BLaER1 (cell line): ENCODE data around the gene TRNP1.

ENCODE experiments used
- H3K27ac ChIP-seq: shearing (Covaris generic); formaldehyde crosslinking; 2 replicates; pipeline ENCODE4 v1.8.1; 2022
- H3K27me3 ChIP-seq: shearing (Covaris generic); formaldehyde crosslinking; 2 replicates; pipeline ENCODE4 v1.8.1; 2022
- H3K36me3 ChIP-seq: shearing (Covaris generic); formaldehyde crosslinking; 2 replicates; pipeline ENCODE4 v1.8.1; 2022
- H3K4me1 ChIP-seq: shearing (Covaris generic); formaldehyde crosslinking; 2 replicates; pipeline ENCODE4 v1.8.1; 2022
- H3K4me2 ChIP-seq: shearing (Covaris generic); formaldehyde crosslinking; 2 replicates; pipeline ENCODE4 v1.8.1; 2022
- H3K4me3 ChIP-seq: shearing (Covaris generic); formaldehyde crosslinking; 2 replicates; pipeline ENCODE4 v1.8.1; 2022
- H3K9ac ChIP-seq: shearing (Covaris generic); formaldehyde crosslinking; 2 replicates; pipeline ENCODE4 v1.8.1; 2022
- H3K9me3 ChIP-seq: shearing (Covaris generic); formaldehyde crosslinking; 2 replicates; pipeline ENCODE4 v1.8.1; 2022
- H4K20me1 ChIP-seq: shearing (Covaris generic); formaldehyde crosslinking; 2 replicates; pipeline ENCODE4 v1.8.1; 2022
- Cebpa-rat ChIP-seq: shearing (Covaris generic); IDR thresholded peaks from 2 replicates; pipeline ENCODE4 v1.8.1; 2022

The TRNP1 gene

DNA sequence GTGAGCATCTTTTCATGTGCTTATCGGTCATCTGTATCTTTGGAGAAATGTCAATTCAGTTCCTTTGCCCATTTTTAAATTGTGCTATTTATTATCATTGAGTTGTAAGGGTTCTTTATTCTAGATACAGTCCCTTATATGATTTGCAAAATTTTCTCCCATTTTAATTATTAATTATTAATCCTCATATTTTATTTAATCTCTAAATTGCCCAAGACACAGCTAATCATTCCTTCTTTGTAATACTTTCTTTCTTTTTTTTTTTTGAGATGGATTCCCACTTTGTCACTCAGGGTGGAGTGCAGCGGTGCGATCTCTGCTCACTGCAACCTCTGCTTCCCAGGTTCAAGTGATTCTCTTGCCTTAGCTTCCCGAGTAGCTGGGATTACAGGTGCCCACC, 32.2 kb downstream of the TRNP1 start:
- Histone ChIP-seq H3K9me3 (no peaks in the 10 kb centered on the region), H3K36me3 (no peaks in the 10 kb centered on the region), H3K4me2 (no peak overlapping the region), H3K9ac (no peak overlapping the region), H3K4me1 (peaks cover 14% of the 10 kb centered on the region), H4K20me1 (no peaks in the 10 kb centered on the region), H3K27me3 (no peaks in the 10 kb centered on the region), H3K4me3 (no peak overlapping the region), H3K27ac (no peak overlapping the region)
- TF ChIP-seq Cebpa-rat: no peak

DNA sequence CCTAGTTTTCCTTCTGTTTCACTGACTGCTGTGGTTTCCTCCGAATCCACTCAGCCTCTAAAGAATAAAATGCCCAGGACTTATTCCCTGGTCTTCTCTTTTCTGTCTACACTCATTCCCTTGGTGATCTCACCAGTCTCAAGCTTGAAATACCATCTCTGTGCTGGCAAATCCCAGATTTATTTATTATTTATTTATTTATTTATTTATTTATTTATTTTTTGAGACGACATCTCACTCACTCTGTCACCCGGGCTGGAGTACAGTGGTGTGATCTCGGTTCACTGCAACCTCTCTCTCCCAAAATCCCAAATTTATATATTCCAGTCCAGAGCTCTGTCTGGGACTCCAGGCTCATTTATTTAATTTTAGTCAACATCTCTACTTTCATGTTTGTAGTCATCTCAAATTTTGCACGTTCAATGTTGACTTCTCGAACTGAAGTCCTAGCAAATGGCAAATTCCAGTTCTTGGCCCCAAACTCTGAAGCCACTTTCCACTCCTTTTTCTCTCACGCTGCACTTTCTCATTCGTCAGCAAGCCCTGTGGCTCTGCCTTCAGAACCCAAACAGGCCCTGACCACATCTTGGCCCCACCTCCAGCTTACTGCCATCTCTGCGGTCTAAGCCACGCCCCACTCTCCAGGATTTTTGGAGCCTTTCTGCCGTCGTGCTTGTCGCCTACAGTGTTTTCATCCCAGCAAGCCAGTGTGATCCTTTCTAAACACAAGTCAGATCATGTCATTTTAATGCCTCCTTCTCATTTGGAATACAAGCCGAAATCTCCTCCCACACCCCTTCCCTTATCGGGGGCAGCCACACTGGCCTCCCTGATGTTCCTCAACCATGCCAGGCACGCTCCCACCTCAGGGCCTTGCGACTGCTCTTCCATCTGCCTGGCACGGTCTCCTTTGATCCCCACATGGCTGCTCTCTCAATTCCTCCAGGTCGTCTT, 33.4 kb downstream of the TRNP1 start:
- H4K20me1 ChIP-seq: no peaks in the 10 kb centered on the region
- H3K9me3 ChIP-seq: no peaks in the 10 kb centered on the region
- H3K36me3 ChIP-seq: no peaks in the 10 kb centered on the region
- no peak overlapping the region for H3K4me3 ChIP-seq
- peaks cover 22% of the 10 kb centered on the region for H3K4me1 ChIP-seq
- no peak overlapping the region for H3K9ac ChIP-seq
- no peak for TF ChIP-seq Cebpa-rat
- H3K27ac ChIP-seq: no peak overlapping the region
- H3K4me2 ChIP-seq: no peak overlapping the region
- H3K27me3 ChIP-seq: no peaks in the 10 kb centered on the region

DNA sequence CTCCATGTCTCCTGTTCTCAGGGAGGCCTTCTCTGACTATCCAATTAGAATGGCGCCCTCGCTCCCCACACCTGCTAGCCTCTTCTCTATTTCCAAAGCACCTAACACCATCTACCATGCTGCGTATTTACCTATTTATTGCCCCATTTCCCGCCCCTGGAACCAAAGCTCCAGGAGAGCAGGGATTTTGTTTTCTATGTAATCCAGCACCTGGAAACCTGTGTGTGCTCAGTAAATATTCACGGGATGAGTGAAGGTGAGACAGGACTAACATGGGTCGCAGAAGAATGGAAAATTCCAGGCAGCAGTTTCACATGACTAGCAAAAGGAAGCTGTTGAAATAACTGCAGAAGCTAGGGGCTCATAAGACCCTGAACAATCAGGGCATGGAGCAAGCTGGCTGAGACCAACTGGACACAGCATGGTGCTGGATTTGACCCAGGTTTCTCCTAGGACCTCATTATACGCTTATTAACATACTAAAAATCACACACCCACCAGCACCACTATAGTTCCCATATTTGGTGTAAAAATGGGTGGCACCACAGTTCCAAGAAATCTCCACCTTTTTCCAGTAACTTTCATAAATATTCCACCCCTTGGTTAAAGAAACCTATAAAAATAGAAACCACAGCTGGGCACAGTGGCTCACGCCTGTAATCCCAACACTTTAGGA, 34.2 kb downstream of the TRNP1 start:
- H3K27ac ChIP-seq: no peak overlapping the region
- no peak overlapping the region for H3K4me3 ChIP-seq
- TF ChIP-seq Cebpa-rat: no peak
- no peaks in the 10 kb centered on the region for H3K27me3 ChIP-seq
- H3K4me1 ChIP-seq: peaks cover 27% of the 10 kb centered on the region
- peak overlapping the region; percentile 14 for H3K4me2 ChIP-seq
- no peaks in the 10 kb centered on the region for H3K36me3 ChIP-seq
- H4K20me1 ChIP-seq: no peaks in the 10 kb centered on the region
- H3K9ac ChIP-seq: no peak overlapping the region
- no peaks in the 10 kb centered on the region for H3K9me3 ChIP-seq

- no peak for TF ChIP-seq Cebpa-rat
- Histone ChIP-seq H4K20me1 (no peaks in the 10 kb centered on the region), H3K4me1 (peaks cover 27% of the 10 kb centered on the region), H3K27me3 (no peaks in the 10 kb centered on the region), H3K36me3 (no peaks in the 10 kb centered on the region), H3K27ac (no peak overlapping the region), H3K4me2 (no peak overlapping the region), H3K9ac (no peak overlapping the region), H3K9me3 (no peaks in the 10 kb centered on the region), H3K4me3 (no peak overlapping the region)
Observed at GRCh38 chr1:27029517-27029916, 36.0 kb downstream of the TRNP1 start.

DNA sequence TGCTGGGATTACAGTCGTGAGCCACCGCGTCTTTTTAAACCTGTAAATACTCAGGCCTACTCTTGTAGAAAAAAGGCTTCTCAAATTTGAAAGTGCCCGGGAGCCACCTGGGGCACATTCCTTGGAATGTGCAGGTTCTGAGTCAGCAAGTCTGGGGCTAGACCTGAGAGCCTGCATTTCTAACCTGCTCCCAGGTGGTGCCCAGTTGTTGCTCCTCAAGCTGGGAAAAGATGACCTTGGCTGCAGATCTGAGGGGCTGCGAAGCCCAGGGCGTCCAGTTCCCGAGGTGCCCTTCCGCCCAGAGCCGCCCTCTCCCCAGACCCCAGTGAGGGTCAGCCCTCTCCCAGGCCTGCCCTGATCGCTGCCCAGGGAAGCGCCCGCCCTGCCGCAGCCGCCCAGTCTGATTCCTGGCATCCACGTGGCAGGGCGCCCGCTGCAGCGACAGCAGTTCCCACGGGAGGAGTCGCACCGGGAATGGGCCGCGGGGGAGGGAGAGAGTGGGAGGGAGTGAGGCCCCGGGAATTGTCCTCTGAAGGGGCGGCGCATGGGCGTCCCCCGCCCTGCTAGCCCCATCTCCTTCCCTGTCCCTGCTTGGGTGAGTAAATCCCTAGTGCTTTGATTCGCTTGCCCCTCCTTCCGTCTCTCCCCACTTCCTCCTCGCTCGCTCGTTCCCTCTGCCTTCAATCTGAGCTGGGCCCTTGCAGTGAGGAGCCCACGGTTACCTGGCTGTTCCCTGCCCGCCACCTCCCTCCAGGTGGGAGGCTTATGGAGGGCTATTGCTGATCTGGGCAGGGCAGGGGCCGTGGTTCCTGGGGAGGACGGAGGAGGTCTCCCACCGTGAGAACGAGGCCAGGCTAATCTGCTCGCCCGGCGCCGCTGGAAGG, 38.0 kb downstream of the TRNP1 start:
- no peaks in the 10 kb centered on the region for H4K20me1 ChIP-seq
- peak overlapping the region; percentile 73 for H3K9ac ChIP-seq
- H3K27me3 ChIP-seq: no peaks in the 10 kb centered on the region
- H3K4me3 ChIP-seq: peak overlapping the region; percentile 63
- TF ChIP-seq Cebpa-rat: no peak
- peaks cover 27% of the 10 kb centered on the region for H3K4me1 ChIP-seq
- peak overlapping the region; percentile 80 for H3K27ac ChIP-seq
- no peaks in the 10 kb centered on the region for H3K36me3 ChIP-seq
- peak overlapping the region; percentile 91 for H3K4me2 ChIP-seq
- no peaks in the 10 kb centered on the region for H3K9me3 ChIP-seq

DNA sequence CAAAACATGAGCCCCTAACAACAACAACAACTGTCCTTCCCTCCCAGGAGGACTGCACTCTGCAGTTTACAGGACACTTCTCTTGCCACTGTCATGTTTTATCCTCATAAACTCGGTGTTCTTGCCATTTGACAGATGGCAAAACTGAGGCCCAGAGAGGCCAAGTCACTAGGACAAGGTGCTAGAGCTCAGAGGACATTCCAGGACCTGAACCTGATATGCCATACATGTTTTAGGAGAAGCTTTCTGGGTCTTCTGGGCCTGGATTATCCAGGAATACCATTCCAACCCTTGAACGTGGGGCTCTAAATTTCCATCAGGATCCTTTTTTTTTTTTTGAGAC, 38.6 kb downstream of the TRNP1 start:
- Histone ChIP-seq H3K9me3 (no peaks in the 10 kb centered on the region), H3K4me2 (peak overlapping the region; percentile 91), H3K36me3 (no peaks in the 10 kb centered on the region), H3K4me3 (no peak overlapping the region; the same call in 1 of the 2 replicates), H3K4me1 (peaks cover 27% of the 10 kb centered on the region), H3K27me3 (no peaks in the 10 kb centered on the region), H3K9ac (no peak overlapping the region), H3K27ac (peak overlapping the region; percentile 80; the same call in 1 of the 2 replicates), H4K20me1 (no peaks in the 10 kb centered on the region)
- no peak for TF ChIP-seq Cebpa-rat

DNA sequence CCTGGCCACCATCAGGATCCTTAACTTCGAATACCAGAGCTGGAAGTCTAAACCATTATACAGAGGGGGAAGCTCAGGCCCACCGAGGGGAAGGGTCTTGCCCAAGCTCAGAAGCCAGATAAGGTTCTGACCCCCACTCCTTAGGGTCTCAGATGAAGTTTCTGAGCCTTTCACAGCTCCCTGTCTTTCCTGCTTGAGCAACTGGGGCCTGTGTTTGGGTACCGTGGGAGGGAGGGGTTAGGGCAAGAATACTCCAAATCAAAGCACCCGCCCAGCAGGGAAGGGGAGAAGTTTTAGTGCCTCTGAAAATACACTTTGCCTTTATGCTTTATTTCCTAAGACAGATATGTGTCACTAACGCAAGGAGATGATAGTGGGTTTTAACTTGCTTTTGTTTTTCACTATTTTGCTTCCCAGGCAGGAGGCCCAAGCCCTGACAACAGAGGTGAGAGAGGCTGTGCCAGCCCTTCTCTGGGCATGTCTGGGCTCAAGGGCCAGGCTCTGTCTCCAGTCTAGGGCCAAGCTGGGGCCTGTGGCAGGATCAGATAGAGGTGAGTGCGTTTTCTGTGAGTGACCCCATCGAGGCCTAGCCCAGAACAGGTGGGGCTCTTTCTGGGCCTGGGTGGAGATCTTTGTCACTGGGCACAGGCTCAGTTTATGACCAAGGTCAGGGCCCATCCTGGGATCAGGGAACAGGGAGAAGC, 39.7 kb downstream of the TRNP1 start:
- no peak overlapping the region for H3K9ac ChIP-seq
- no peaks in the 10 kb centered on the region for H3K9me3 ChIP-seq
- H4K20me1 ChIP-seq: no peaks in the 10 kb centered on the region
- no peak overlapping the region for H3K27ac ChIP-seq
- H3K4me1 ChIP-seq: peaks cover 19% of the 10 kb centered on the region
- no peak for TF ChIP-seq Cebpa-rat
- H3K4me2 ChIP-seq: no peak overlapping the region
- no peaks in the 10 kb centered on the region for H3K27me3 ChIP-seq
- H3K36me3 ChIP-seq: no peaks in the 10 kb centered on the region
- H3K4me3 ChIP-seq: no peak overlapping the region

GRCh38 chr1:27035344-27035743, 41.9 kb downstream of the TRNP1 start:
- Histone ChIP-seq H3K27ac (no peak overlapping the region), H3K9me3 (no peaks in the 10 kb centered on the region), H3K27me3 (no peaks in the 10 kb centered on the region), H3K36me3 (no peaks in the 10 kb centered on the region), H3K4me2 (no peak overlapping the region), H3K9ac (no peak overlapping the region), H4K20me1 (no peaks in the 10 kb centered on the region), H3K4me3 (no peak overlapping the region), H3K4me1 (peaks cover 13% of the 10 kb centered on the region)
- no peak for TF ChIP-seq Cebpa-rat

DNA sequence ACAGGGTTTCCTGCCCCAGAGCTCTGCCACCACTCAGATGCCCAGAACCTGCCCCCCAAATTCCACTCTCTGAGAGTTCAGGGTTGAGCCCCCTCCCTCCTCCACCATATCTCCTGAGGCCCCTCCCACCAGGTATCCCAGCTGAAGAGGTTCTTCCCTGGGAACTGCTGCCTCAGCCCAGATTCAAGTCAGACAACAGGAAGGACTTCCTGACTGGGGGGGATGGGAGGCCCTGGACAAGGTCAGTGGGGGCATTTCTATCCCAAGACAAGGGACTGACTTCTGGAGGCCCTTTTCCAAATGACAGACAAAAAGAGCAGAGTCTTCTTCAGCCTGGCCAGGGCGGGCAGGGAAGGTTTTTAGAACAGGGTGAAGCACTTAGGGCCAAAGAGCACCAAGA, 43.2 kb downstream of the TRNP1 start:
- Histone ChIP-seq H3K36me3 (no peaks in the 10 kb centered on the region), H3K27ac (no peak overlapping the region), H3K9ac (no peak overlapping the region), H3K9me3 (no peaks in the 10 kb centered on the region), H3K4me2 (no peak overlapping the region), H4K20me1 (no peaks in the 10 kb centered on the region), H3K27me3 (no peaks in the 10 kb centered on the region), H3K4me3 (no peak overlapping the region), H3K4me1 (peaks cover 6% of the 10 kb centered on the region)
- TF ChIP-seq Cebpa-rat: no peak
